ENCODE measurements around the gene RBBP4.

- TF ChIP-seq CTCF (IDR thresholded peaks at IDR 0.05; ENCODE audit: low read depth, low read length, poor library complexity, severe bottlenecking) = no peak
- TF ChIP-seq EZH2phosphoT487 (IDR thresholded peaks at IDR 0.05; ENCODE audit: borderline replicate concordance, low read length) = no peak
These were observed 24.8 kb upstream of the RBBP4 start for GRCh38 chr1:32626176-32626575.
